ENCODE results near the gene FLACC1. TPM values are rescaled to one million over a fixed set of nuclear protein-coding genes. Genes with fewer than 3 reads are reported as not detected.

Gene FLACC1
- total RNA-seq, 1 donor from 2014 or later = 1.2 TPM

- H3K4me3 Mint-ChIP-seq = no peak overlapping the region
- TF ChIP-seq CTCF (IDR thresholded peaks at IDR 0.05; ENCODE audit: unreplicated experiment) = no peak
- no peak for DNase-seq (ENCODE audit: low spot score in 2 of 2, unreplicated experiment in 2 of 2)
- H3K36me3 Mint-ChIP-seq = peaks cover 30% of the 10 kb centered on the region
- no peaks in the 10 kb centered on the region for H3K27me3 Mint-ChIP-seq (ENCODE audit: low read depth)
- no peaks in the 10 kb centered on the region for H3K4me1 Mint-ChIP-seq
- H3K27ac Mint-ChIP-seq = no peak overlapping the region
- no peaks in the 10 kb centered on the region for H3K9me3 Mint-ChIP-seq
Observed at GRCh38 chr2:201275069-201275468, 82.1 kb downstream of the FLACC1 start.

GRCh38 chr2:201273330-201273983 lies 83.7 kb downstream of the FLACC1 start:
- H3K9me3 Mint-ChIP-seq = no peaks in the 10 kb centered on the region
- no peak for DNase-seq (ENCODE audit: low spot score in 2 of 2, unreplicated experiment in 2 of 2)
- no peak overlapping the region for H3K4me3 Mint-ChIP-seq
- TF ChIP-seq CTCF (IDR thresholded peaks at IDR 0.05; ENCODE audit: unreplicated experiment) = no peak
- no peaks in the 10 kb centered on the region for H3K27me3 Mint-ChIP-seq (ENCODE audit: low read depth)
- peaks cover 25% of the 10 kb centered on the region for H3K36me3 Mint-ChIP-seq
- H3K4me1 Mint-ChIP-seq = no peaks in the 10 kb centered on the region
- H3K27ac Mint-ChIP-seq = no peak overlapping the region

- TF ChIP-seq CTCF (IDR thresholded peaks at IDR 0.05; ENCODE audit: unreplicated experiment) = no peak
- H3K4me3 Mint-ChIP-seq = no peak overlapping the region
- DNase-seq (ENCODE audit: low spot score in 2 of 2, unreplicated experiment in 2 of 2) = no peak
- H3K36me3 Mint-ChIP-seq = peaks cover 22% of the 10 kb centered on the region
- no peaks in the 10 kb centered on the region for H3K4me1 Mint-ChIP-seq
- H3K9me3 Mint-ChIP-seq = no peaks in the 10 kb centered on the region
- no peak overlapping the region for H3K27ac Mint-ChIP-seq
- no peaks in the 10 kb centered on the region for H3K27me3 Mint-ChIP-seq (ENCODE audit: low read depth)
Observed at GRCh38 chr2:201271917-201272316, 85.2 kb downstream of the FLACC1 start.

GRCh38 chr2:201270293-201271001 lies 86.7 kb downstream of the FLACC1 start:
- H3K36me3 Mint-ChIP-seq = peaks cover 26% of the 10 kb centered on the region
- DNase-seq (ENCODE audit: low spot score in 2 of 2, unreplicated experiment in 2 of 2) = no peak
- no peaks in the 10 kb centered on the region for H3K9me3 Mint-ChIP-seq
- H3K4me3 Mint-ChIP-seq = no peak overlapping the region
- no peaks in the 10 kb centered on the region for H3K4me1 Mint-ChIP-seq
- no peak overlapping the region for H3K27ac Mint-ChIP-seq
- peak; percentile 37 for TF ChIP-seq CTCF (IDR thresholded peaks at IDR 0.05; ENCODE audit: unreplicated experiment)
- no peaks in the 10 kb centered on the region for H3K27me3 Mint-ChIP-seq (ENCODE audit: low read depth)

GRCh38 chr2:201269764-201270163 lies 87.4 kb downstream of the FLACC1 start:
- H3K9me3 Mint-ChIP-seq = no peaks in the 10 kb centered on the region
- H3K27ac Mint-ChIP-seq = no peak overlapping the region
- H3K27me3 Mint-ChIP-seq (ENCODE audit: low read depth) = no peaks in the 10 kb centered on the region
- no peaks in the 10 kb centered on the region for H3K4me1 Mint-ChIP-seq
- DNase-seq (ENCODE audit: low spot score in 2 of 2, unreplicated experiment in 2 of 2) = no peak
- H3K36me3 Mint-ChIP-seq = peaks cover 21% of the 10 kb centered on the region
- no peak for TF ChIP-seq CTCF (IDR thresholded peaks at IDR 0.05; ENCODE audit: unreplicated experiment)
- H3K4me3 Mint-ChIP-seq = no peak overlapping the region
